HG02763 (cell line): Measurements from ENCODE around the gene PIRT.

Experiments used
- ATAC-seq: cut with Tn5 transposase; IDR thresholded peaks from one replicate; pipeline ENCODE4 v1.9.1; 2021; ENCODE audit warnings: mild to moderate bottlenecking, moderate library complexity; ENCODE audit not compliant: unreplicated experiment

Gene PIRT

GRCh38 chr17:10821770-10822169 lies 16.1 kb downstream of the PIRT start:
- ATAC-seq: no peak

GRCh38 chr17:10821054-10821453 lies 16.8 kb downstream of the PIRT start:
- no peak for ATAC-seq

GRCh38 chr17:10815319-10815718 lies 22.6 kb downstream of the PIRT start:
- no peak for ATAC-seq

GRCh38 chr17:10814075-10814474 lies 23.8 kb downstream of the PIRT start:
- ATAC-seq: no peak

GRCh38 chr17:10812674-10813073 lies 25.2 kb downstream of the PIRT start:
- no peak for ATAC-seq

GRCh38 chr17:10809605-10810004 lies 28.3 kb downstream of the PIRT start:
- no peak for ATAC-seq

- no peak for ATAC-seq
These were observed 30.2 kb downstream of the PIRT start for GRCh38 chr17:10807704-10808128.

- no peak for ATAC-seq
These were observed 31.2 kb downstream of the PIRT start for GRCh38 chr17:10806545-10807262.

- no peak for ATAC-seq
These were observed 32.0 kb downstream of the PIRT start for GRCh38 chr17:10805911-10806310.

- ATAC-seq: no peak
These were observed 33.3 kb downstream of the PIRT start for GRCh38 chr17:10804546-10804945.

- no peak for ATAC-seq
These were observed 33.9 kb downstream of the PIRT start, which contains the start of gene TMEM238L for GRCh38 chr17:10803830-10804475. Gene TMEM238L (minus strand): TSS chr17:10804099. CDS start chr17:10803963, 136 bp downstream.

GRCh38 chr17:10803350-10803749 lies 34.5 kb downstream of the PIRT start:
- ATAC-seq: no peak

- no peak for ATAC-seq
These were observed 35.2 kb downstream of the PIRT start for GRCh38 chr17:10802496-10803284.

GRCh38 chr17:10799407-10799806 lies 38.5 kb downstream of the PIRT start:
- ATAC-seq: no peak

- ATAC-seq: no peak
These were observed 39.0 kb downstream of the PIRT start for GRCh38 chr17:10798910-10799309.

- ATAC-seq: no peak
These were observed 39.5 kb downstream of the PIRT start for GRCh38 chr17:10798332-10798749.

- ATAC-seq: no peak
These were observed 40.2 kb downstream of the PIRT start for GRCh38 chr17:10797476-10798328.

GRCh38 chr17:10793816-10794215 lies 44.1 kb downstream of the PIRT start:
- no peak for ATAC-seq

GRCh38 chr17:10793256-10793655 lies 44.6 kb downstream of the PIRT start:
- no peak for ATAC-seq

GRCh38 chr17:10792151-10792550 lies 45.7 kb downstream of the PIRT start:
- no peak for ATAC-seq
